ENCODE results near the gene OMG. TPM values are rescaled to one million over a fixed set of nuclear protein-coding genes. Genes with fewer than 3 reads are reported as not detected.

OMG gene
- total and polyA plus RNA-seq, 5 donors = 0.14 TPM; not detected in 4

Other genes starting within 250 kb of the OMG start
- 10 to 100 TPM; 42.2 to 60.8 (median 46.7) TPM for gene NF1, start 202.3 kb downstream of the OMG start, total RNA-seq
- 7.2 TPM for gene NF1, start 202.3 kb downstream of the OMG start, polyA plus RNA-seq
- 10 to 100 TPM in 1 of 4 donors, 1 to 10 TPM in 3; 2.5 to 10.4 (median 5.7) TPM for gene EVI2B, start 16.8 kb upstream of the OMG start, total RNA-seq
- gene EVI2B, start 16.8 kb upstream of the OMG start, polyA plus RNA-seq = 2.0 TPM
- gene EVI2A, start 24.4 kb upstream of the OMG start, total RNA-seq = 1 to 10 TPM; 3.0 to 6.9 (median 4.2) TPM
- 2.2 TPM for gene EVI2A, start 24.4 kb upstream of the OMG start, polyA plus RNA-seq
- 10 to 100 TPM in 1 of 4 donors, 1 to 10 TPM in 3; 5.7 to 12.3 (median 8.2) TPM for gene RAB11FIP4, start 94.4 kb upstream of the OMG start, total RNA-seq
- gene RAB11FIP4, start 94.4 kb upstream of the OMG start, polyA plus RNA-seq = 2.8 TPM